NCI-H748 treated with DMSO at 0.1 percent for 48 hours (cell line): Measurements from ENCODE around the gene SMCHD1.

Experiments
- DNase-seq: peaks from one replicate; lab custom pipeline; 2025; lab: John Stamatoyannopoulos, UW

The SMCHD1 gene

GRCh38 chr18:2853173-2853925, 197.8 kb downstream of the SMCHD1 start:
- DNase-seq: no peak

- no peak for DNase-seq
These were observed 198.6 kb downstream of the SMCHD1 start for GRCh38 chr18:2853926-2854664.
